Coronary artery (tissue), 2 donors: ENCODE data around the gene NFIX.

Experiments used
- DNase-seq: peaks from one replicate; pipeline ENCODE4 v3.0.0-alpha.2; 2017; ENCODE audit warnings: low spot score
- H3K27ac ChIP-seq, 2 donors: fragments of 200-600 bp; sonication (generic); one replicate each; pipeline ENCODE4 v1.5.1; 2016 to 2019
- H3K4me3 ChIP-seq: fragments of 200-600 bp; sonication (generic); 2 replicates; pipeline ENCODE4 v1.5.1; 2016; ENCODE audit warnings: mild to moderate bottlenecking, moderate library complexity
- TF ChIP-seq, protein P1 (sequence below): fragments of 200-600 bp; sonication (generic); IDR thresholded peaks from one replicate; pipeline ENCODE4 v1.5.1; 2019; ENCODE audit warnings: antibody characterized with exemption

NFIX gene

DNA sequence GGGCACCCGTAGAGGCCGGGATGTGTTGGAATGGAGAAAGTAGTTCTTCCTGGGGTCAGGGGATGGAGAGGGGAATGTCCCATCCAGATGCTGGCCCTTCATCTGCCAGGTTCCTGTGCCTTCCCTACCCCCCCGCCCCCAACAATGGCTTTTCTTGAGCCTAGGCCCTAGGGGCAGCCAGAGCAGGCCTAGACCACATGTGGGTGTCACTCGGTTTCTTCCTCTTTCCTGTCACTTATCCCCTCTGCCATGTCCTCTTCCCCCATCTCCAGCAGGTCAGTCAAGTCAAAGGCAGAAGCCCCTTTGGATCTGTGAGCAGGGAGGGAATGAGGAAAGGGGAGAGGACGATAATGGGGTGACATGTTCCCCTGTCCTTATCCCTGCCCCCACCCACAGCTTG is 71.0 kb downstream of the NFIX start:
- TF ChIP-seq, protein P1, sequence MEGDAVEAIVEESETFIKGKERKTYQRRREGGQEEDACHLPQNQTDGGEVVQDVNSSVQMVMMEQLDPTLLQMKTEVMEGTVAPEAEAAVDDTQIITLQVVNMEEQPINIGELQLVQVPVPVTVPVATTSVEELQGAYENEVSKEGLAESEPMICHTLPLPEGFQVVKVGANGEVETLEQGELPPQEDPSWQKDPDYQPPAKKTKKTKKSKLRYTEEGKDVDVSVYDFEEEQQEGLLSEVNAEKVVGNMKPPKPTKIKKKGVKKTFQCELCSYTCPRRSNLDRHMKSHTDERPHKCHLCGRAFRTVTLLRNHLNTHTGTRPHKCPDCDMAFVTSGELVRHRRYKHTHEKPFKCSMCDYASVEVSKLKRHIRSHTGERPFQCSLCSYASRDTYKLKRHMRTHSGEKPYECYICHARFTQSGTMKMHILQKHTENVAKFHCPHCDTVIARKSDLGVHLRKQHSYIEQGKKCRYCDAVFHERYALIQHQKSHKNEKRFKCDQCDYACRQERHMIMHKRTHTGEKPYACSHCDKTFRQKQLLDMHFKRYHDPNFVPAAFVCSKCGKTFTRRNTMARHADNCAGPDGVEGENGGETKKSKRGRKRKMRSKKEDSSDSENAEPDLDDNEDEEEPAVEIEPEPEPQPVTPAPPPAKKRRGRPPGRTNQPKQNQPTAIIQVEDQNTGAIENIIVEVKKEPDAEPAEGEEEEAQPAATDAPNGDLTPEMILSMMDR = no peak
- Histone ChIP-seq H3K4me3 (no peak overlapping the region), H3K27ac (peak overlapping the region; percentile 69 to 90)
- DNase-seq = no peak

DNA sequence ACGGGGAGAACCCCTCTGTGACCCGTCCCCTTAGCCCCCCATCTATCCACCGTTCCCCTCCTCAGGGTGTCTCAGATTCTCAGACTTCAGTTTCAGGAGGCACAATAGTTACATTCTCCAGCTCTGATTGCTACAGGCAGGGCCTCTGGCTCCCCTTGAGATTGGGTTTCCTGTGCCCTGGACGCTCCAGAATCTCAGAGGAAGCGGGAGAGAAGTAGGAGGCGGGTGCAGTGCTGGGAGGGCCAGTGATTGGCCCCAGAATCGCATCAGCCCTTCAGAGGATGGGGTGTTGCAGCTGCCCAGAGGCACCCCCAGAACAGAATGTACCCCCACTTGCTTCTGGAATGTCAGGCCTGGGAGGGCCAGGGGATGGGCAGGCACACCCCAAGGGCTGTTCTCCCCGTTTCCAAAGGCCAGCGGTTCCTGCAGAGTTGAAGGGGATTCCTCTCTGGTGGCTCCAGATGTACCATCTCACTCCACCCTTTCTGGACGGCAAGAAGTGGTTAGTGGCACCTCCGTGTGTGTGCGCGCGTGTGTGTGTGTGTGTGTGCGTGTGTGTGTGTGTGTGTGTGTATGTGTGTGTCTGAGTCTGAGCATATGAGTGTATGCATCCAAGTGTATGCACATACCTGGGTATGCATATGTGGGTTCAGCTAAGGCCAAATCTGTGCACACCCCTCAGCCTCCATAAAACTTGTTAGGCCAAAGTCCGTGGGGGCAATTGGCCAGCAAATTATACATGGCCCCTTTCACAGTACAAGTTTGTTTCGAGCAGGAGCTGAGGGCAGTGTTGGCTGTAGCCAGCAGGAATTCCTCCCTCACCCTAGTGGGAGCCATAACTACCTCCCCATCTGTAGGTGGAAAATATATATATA is 71.9 kb downstream of the NFIX start:
- H3K27ac ChIP-seq = peak overlapping the region; percentile 69 to 90
- TF ChIP-seq, protein P1 = no peak
- no peak for DNase-seq
- H3K4me3 ChIP-seq = no peak overlapping the region

DNA sequence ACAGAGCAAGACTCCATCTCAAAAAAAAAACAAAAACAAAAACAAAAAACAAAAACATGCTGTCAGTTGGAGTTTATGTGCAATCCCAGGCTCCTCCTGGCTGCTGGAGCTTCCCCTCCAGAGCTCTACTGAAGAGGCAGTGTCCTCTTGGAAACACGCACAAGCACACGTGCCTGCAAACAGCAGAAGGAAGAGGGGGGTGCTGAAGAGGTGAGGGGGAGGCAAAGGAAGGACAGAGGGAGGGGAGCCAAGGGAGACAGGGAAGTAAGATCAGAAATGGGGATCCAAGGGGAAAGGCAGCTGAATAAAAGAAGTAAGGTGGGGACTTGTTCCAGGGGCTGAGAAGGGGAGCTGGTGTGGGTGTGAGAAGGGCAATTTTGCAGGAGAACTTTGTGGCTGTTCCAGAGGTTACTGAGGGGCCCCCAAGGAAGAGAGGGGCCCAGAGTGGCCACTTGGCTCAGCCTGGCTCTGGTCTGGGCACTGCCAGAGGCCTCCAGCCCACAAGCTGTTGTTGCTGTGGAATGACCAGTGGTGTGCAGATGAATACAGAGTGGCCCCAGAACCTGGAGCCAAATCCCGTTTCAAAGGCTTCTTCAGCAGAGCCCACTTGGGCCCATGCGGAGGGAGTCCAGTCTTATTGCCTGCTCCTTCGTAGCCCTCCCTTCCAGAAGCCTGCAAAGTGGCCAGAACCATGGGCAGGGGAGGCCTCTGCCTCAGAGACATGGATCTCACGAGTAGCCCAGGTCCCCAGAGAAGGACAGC is 73.0 kb downstream of the NFIX start:
- TF ChIP-seq, protein P1 = no peak
- Histone ChIP-seq H3K4me3 (no peak overlapping the region), H3K27ac (peak overlapping the region; percentile 40 to 80)
- DNase-seq = no peak

DNA sequence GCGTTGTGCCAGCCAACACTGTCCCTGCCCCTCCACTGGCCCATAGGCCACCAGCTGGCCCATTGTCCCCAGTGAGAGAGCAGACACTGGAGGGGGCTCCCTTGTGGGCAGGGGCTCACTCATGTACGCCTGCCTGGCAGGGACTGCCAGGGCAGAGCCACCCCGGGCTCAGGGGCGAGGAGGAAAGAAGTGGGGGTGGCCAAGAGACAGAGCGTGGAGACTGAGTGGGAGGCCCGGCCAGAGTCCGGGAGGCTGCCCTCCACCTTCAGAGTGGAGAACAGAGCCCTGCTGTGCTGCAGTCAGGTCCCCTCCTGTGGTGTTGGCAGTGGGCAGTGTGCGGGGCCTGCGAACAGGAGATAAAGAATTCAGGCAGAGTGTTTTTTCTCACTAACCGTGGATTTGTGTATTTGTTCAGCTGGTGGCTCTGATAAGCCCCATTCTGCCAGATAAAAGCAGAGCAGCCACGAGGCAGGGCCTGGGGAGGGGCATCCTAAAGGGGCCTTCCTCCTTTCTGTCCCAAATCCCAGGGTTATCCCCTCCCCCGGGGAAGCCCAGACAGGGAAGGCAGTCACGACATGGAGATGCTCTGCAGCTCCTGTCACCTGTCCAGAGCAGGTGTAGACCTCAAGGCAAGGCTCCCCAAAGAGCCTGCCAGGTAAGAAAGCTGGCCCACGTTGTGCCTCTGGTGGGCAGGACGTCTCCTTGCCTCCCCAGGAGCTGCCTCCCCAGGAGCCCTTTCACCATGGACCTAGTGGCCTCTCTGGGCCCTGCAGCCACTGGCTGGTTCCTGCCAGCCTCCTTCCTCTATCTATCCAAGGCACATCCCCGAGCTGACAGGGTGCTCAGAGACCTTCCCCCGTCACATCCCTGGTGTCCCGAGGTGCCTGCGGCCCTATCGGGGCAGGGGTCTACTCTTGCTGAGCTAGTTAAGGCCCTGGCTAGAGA is 74.4 kb downstream of the NFIX start:
- TF ChIP-seq, protein P1 = no peak
- Histone ChIP-seq H3K27ac (peak overlapping the region; percentile 40 to 80), H3K4me3 (peak overlapping the region; percentile 33)
- DNase-seq = no peak

DNA sequence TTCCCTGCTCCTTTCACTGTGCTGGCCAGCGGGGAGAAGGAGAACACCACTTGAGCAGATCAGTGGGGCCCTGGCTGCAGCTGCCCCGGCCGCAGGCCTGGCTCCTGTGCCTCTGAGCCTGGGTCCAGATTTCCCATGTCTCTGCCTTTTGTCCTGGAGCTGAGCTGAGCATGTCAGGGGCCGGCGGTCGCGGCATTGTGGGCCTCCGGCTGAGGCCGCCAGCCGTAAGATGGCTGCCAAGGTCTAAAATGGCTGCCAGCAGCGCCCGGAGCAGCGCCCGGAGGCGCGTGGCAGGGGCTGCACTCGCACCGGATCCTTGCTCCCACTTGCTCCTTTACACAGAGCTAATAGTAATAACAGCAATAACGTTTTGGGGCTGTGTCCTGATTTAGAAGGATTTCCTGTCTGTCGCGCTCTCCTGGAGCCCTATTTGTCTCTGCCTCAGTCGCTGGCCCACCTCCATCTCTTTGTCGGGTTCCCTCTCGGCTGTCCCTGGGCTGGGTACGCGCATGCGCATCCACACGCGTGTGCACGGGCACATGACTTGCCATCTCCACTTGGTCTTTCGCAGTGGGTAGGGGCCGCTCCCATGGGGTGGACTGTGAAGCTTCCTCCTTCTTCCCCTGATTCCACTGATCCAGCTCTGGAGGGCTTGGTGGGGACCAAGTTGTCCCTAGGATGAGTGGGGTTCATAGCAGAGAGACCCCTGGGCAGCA is 75.3 kb downstream of the NFIX start:
- TF ChIP-seq, protein P1 = no peak
- peak overlapping the region; percentile 40 to 80 for H3K27ac ChIP-seq
- peak overlapping the region; percentile 33 for H3K4me3 ChIP-seq
- no peak for DNase-seq

DNA sequence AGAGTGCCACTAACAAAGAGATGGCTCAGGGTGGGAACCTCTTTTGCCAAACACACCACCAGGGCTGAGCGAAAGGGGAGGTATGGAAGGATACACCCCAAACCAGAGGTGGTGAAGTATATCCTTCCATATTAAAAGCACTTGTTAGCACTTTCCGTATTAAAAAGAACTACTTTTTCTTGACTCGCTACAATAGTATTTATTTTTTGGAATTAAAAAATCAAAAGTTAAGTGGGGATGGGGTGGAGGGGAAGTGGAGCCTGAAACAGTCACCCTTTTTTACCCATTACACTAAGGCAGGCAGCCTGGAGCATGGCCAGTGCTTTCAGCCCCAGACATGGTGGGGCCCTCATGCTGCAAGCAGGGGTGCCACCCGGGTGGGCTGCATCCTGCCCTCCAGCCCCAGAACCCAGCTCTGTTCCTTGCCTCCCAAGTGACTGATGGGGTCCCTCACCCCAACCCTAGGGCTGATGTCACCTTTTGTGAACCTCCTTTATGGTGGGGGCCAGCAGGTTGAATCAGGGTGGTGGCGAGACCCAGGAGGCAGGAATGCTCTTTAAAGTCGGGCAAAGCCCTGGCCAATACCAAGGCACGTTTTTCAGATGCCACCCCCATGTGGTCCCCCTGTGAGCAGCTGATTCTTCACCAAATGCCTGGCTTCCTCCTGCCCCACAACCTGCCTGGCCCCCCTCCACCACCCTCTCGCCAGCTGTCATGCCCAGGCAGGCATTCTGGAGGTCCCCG is 76.3 kb downstream of the NFIX start:
- TF ChIP-seq, protein P1 = no peak
- no peak for DNase-seq
- H3K4me3 ChIP-seq = no peak overlapping the region
- peak overlapping the region; percentile 16 to 80 for H3K27ac ChIP-seq
